ENCODE data around the gene CDH5. TPM values are rescaled to one million over a fixed set of nuclear protein-coding genes. Genes with fewer than 3 reads are reported as not detected.

CDH5 gene
- total RNA-seq, 1 donor from 2014 or later, result 55.0 TPM

- intact Hi-C loops (cut with micrococcal nuclease), result no loop called here
- no peak for ATAC-seq
- DNase-seq, result no peak
These were observed 14.2 kb upstream of the CDH5 start for GRCh38 chr16:66352304-66352703.

DNA sequence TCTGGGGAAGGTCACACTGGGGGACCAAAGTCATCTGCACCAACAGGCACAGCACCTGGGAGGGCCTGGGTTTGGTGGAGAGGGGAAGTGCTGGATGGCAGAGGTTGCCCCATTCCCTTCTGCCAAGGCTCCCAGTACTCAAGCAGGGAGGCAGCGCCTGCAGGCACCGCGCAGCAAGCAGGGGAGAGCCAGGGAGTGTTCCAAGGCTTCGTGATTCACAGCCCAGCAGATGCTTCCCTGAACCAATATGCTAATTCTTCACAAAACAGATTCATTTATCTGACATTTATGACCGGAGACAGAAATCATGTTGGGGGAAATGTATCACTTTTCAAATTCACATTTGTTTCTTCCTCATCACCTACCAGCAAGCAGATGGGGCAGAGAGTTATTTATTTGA, 13.4 kb upstream of the CDH5 start:
- intact Hi-C loops (cut with micrococcal nuclease), result no loop called here
- no peak for ATAC-seq
- no peak for DNase-seq

DNA sequence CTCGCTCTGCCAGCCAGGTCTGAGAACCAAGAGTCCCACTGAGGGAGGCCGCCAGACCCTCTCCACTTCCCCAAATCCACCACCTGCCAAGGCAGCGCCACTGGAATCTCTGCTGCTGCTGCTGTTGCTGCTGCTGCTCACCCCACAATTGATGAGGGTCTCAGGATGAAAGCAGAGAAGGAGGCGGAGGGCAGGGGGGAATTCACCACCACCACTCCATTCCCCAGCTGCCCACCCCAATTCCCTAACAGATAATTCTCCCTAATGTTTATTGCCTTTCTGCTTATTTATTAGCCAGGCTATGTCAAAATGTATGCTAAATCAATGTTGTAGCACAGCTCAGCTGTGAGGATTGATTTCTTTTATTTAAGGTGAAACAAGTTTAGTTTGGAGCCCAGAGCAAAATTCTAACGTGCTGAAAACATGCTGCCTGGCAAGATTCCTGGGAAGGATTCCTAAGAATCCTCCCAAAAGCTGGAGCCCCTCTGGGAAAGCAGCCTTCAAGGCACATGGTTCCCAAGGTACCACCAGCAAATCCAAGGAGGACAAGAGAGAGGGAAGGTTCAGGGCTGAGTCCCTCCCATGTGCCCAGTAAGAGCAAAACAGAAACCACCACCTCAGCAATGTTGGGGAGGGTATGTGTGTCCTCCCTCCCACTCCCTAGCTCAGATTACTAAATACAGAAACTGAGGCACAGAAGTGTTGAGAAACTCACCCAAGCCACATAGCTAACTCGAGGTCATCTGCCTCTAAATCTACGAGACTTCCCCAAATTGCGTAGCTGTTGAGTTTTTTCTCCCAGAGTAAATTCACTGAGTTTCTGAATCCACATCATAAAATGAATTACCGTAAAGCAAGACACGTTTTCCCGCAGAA, 12.2 kb upstream of the CDH5 start:
- intact Hi-C loops (cut with micrococcal nuclease), result no loop called here
- ATAC-seq, result no peak
- no peak for DNase-seq

DNA sequence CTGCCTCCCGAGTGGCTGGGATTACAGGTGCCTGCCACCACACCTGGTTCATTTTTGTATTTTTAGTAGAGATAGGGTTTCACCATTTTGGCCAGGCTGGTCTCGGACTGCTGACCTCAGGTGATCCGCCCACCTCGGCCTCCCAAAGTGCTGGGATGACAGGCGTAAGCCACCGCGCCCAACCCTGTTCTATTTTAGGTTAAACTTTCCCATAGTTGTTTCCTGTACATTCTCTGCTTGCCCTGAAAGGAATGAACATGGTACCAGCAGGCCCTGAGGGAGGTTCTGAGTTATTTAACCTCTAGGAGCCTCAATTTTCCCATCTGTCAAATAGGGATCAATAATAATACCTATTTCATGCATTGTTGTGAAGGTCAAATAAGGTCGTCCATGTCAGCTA, 11.0 kb upstream of the CDH5 start:
- no peak for DNase-seq
- intact Hi-C loops (cut with micrococcal nuclease), result no loop called here
- no peak for ATAC-seq

DNA sequence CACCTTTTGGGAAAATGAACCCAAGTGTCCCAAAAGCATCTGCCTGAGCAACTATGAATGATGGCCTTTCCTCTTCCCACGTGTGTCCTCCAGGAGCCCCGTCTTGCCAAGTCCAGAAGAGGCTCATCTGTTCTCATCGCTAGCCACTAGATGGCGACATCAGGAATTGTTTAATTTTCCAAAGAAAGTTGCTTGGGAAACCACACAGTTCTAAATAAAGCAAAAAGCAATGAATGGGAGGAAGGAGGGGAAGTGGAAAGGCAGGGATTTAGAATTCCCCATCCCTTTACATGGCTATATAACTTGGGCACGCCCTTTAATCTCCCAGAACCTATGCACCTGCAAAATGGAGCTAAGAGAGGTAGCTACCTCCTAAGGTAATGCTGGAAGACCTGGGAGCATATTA, 9.0 kb upstream of the CDH5 start:
- intact Hi-C loops (cut with micrococcal nuclease), result no loop called here
- ATAC-seq (peak; percentile 32), DNase-seq (no peak)

GRCh38 chr16:66358231-66358630, 8.3 kb upstream of the CDH5 start:
- intact Hi-C loops (cut with micrococcal nuclease), result no loop called here
- DNase-seq (no peak), ATAC-seq (no peak)

GRCh38 chr16:66359012-66359411, 7.5 kb upstream of the CDH5 start:
- intact Hi-C loops (cut with micrococcal nuclease), result no loop called here
- ATAC-seq, result no peak
- DNase-seq, result no peak

GRCh38 chr16:66359811-66360608, 6.5 kb upstream of the CDH5 start:
- ATAC-seq, result peak; percentile 57
- intact Hi-C loops (cut with micrococcal nuclease), result no loop called here
- peak; percentile 62 for DNase-seq

GRCh38 chr16:66360624-66361324, 5.7 kb upstream of the CDH5 start:
- intact Hi-C loops (cut with micrococcal nuclease), result no loop called here
- ATAC-seq, result peak; percentile 34
- no peak for DNase-seq

DNA sequence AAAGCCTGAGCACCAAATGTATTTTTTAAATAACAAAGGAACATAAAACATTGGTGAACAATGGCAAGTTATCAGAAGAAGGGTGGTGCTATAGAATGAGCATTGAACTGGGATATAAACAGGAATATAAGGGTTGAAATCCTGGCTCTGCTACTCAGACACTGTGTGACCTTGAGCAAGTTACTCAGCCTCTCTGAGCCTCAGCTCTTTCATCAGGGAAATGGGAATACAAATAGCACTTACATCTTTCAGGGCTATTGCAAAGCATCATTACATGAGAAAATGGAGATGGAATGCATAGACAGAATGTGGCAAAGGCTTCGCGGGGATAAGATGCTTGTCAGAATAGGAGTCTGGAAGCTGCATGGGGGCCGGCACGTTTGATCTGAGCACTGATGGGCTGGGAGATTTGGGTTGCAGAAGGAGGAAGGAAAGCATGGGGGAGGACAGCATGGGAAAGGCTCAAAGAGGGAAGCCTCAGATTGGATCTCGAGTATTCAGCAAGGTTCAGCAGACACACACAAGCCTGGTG, 4.8 kb upstream of the CDH5 start:
- intact Hi-C loops (cut with micrococcal nuclease), result no loop called here
- ATAC-seq, result no peak
- no peak for DNase-seq

DNA sequence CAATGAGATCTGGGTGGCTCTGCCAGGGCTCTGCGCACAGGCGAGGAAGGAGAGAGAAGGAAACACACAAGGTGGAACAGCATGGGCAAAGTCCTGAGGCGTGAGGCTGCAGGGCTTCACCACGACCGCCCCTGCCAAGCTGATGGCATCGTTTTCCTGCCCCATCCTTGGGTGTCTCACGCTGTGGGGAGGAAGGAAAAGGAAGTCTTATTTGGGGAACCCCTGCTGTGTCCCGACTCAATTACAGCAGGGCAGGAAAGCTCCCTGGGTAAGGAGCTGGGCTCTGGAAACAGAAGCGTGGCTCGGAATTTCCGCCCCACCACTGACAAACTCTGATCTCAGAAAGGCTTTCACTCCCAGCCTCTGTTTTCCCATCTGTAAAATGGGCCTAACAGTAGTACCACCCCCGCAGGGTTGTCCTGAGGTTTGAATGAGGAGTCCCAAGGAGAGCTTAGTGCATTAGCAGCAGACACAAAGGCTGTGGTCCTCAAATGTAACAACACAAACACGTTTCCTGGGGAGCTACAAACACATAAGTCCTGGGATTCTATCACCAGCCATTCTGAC, 3.2 kb upstream of the CDH5 start:
- ATAC-seq, result no peak
- intact Hi-C loops (cut with micrococcal nuclease), result no loop called here
- no peak for DNase-seq

DNA sequence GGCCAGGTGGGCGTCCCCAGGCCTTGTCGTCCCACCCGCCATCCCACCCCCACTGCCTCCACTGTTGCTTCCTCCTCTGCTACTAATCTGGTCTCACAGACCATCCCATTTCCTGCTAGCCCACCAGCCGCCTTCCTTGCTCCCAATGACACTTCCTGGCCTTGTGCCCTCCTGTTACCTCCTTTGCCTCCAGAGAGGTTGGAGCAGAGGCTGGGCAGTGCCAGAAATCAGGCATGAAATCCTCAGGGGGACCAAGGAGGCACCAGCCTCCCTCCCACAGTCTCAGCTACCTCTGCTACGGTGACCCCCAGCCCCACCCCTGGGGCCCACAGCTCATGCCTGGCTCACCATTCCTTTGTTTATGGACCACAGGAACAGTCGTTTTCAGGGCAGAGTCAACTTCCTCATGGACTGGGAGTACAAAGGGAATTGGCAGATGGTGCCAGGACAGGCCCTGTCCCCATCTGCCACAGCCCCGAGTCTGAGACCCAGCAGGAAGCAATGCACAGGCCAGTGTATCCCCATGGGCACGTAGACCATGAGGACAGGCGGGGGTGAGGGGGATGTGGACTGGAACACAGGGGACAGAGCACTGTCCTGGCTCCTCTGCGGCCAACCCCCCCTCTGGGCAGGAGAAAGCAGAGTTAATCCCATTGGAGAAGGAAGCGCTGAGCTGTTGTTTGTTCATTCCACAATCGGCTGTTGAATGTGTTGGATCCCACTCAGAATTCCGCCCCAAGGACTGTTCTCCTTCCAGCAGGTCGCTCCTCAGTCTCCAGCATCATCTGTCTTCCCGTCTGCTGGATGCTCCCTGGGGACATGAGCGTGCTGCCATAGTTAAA, 2.2 kb upstream of the CDH5 start:
- ATAC-seq, result peak; percentile 44
- peak; percentile 70 for DNase-seq
- intact Hi-C loops (cut with micrococcal nuclease), result no loop called here

DNA sequence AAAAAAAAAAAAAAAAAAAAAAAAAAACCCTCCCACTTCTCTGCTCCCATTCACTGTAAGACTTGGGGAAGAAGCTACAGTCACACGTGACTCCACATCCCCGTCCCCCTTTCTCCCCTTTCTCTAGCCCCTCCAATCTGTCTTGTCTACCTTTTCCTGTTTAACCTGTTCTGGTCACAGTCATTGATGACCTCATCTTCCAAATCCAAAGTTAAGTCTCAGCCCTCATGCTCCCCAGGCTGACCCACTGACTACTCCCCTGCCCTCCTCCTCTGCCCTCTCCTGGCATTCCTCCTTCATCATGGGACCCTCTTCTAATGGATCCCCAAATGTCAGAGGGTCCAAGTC, 1.6 kb upstream of the CDH5 start:
- intact Hi-C loops (cut with micrococcal nuclease), result no loop called here
- DNase-seq, result no peak
- ATAC-seq, result no peak

- DNase-seq (peak; percentile 70), ATAC-seq (peak; percentile 41)
These were observed 840 bp upstream of the CDH5 start for GRCh38 chr16:66365651-66366050.

GRCh38 chr16:66367968-66368891, 1.7 kb downstream of the CDH5 start:
- ATAC-seq, result no peak
- peak; percentile 54 for DNase-seq
- intact Hi-C loops (cut with micrococcal nuclease), result no loop called here

More at GRCh38 chr16:66365651-66366050, 840 bp upstream of the CDH5 start:
- intact Hi-C loops (cut with micrococcal nuclease), result no loop called here

- intact Hi-C loops (cut with micrococcal nuclease), result no loop called here
- DNase-seq (no peak), ATAC-seq (peak; percentile 26)
These were observed 2.6 kb downstream of the CDH5 start for GRCh38 chr16:66369055-66369592.

Measured in left ventricle myocardium superior (tissue), 1 donor.